DMS53 treated with DMSO at 0.1 percent for 48 hours (cell line): ENCODE data around the gene RGS5.

Source experiments
- DNase-seq: peaks from one replicate; lab custom pipeline; 2025; ENCODE audit not compliant: unreplicated experiment; lab: John Stamatoyannopoulos, UW

RGS5 gene

GRCh38 chr1:163147019-163147418 lies 55.7 kb downstream of the RGS5 start:
- no peak for DNase-seq

DNA sequence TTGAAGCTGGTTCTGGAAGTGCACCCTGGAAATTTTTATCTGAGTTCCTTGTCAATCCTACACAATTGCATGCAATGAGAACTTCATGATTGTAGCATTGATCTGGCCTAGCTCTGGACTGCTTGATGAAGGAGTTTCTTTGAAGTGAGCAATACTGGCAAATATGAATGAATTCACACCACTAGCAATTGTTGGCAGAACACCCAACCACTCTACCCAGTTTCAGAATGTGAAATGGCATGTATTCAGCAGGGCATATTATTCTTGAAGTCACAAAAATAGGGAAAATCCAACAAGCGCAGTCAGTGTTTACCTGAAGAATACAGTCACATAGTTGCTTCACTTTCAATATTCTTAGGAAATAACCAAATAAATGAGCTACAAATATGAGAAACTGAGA lies 57.3 kb downstream of the RGS5 start:
- DNase-seq, result no peak

GRCh38 chr1:163144418-163144817 lies 58.3 kb downstream of the RGS5 start:
- DNase-seq, result no peak

GRCh38 chr1:163142152-163142551 lies 60.6 kb downstream of the RGS5 start:
- no peak for DNase-seq

GRCh38 chr1:163141556-163141955 lies 61.2 kb downstream of the RGS5 start:
- DNase-seq, result no peak

DNA sequence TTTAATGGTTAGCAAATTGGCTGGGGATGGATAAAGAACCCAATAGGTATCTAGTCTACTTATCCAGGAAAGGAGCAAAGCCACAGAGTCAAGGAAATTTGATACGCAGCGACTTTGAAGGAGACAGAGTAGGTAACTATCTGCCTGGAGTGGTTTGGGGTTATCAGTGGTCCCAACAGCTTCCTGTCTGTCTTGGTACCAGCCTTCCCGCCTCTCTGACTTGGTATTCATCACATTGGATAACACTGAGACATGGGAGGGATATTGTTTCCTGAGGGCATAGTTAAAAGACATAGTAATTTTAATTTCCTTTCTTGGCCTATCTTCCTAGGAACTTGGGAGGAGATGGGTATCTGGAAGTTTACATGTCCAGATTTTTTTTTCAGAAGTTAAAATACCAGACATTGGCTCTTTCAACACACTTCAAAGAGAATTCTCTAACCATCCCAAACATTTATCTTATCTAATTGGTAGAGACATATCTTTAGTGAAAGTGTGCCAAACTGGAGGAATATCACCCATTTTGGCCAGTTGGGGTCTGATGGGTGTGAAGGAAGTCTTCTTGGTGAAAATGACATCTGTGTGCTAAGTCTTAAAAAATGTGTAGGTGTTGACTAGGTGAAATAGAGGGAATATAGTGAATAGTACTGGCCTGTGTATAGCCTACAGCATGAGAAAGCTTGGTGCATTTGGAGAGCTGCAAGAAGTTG lies 65.0 kb downstream of the RGS5 start:
- no peak for DNase-seq

GRCh38 chr1:163131981-163132380 lies 70.7 kb downstream of the RGS5 start:
- DNase-seq, result no peak

DNA sequence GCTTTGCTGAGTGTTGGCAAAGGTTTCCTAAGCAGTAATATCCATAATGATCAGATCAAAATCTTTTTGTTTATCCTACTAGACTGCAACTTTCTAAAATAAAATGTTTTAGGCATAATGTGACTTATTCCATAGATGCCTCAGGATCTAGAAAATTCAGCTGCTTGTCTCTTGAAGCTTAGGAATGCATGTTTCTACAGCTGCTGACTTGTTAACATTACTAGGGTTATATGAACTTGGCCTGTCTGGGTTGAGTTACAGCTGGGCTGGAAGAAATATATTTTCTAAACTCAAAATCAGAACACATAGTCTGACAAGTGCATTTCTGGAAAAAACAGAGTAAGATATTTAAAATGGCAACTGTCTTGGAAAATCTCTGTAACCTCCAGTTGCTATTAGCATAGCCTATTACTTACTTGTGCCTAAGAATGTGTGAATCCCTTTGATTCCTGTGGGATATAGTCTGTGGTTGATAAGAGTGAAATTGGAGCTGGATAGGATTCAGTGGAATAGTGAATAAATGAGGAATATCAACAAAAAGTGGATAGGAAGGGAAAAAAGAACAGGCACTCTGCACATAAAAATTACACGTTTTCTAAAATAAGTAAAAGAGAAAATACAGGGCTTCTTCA lies 72.4 kb downstream of the RGS5 start:
- no peak for DNase-seq

DNA sequence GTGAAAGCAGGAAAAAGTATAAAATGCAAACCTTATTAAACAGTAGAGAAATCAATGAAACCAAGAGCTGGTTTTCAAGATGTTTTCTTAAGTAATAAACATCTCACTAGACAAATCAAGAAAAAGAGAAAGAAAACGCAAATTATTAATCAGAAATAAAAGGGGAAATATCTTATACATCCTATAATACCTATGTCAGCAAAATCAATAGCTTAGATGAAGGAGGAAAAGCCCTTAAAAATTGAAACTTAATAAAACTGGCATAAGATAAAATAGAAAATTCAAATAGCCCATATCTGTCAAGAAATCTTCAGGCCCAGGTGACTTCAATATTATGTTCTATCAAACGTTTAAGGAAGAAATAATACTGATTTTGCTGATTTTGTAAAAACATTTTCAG lies 74.4 kb downstream of the RGS5 start:
- no peak for DNase-seq

DNA sequence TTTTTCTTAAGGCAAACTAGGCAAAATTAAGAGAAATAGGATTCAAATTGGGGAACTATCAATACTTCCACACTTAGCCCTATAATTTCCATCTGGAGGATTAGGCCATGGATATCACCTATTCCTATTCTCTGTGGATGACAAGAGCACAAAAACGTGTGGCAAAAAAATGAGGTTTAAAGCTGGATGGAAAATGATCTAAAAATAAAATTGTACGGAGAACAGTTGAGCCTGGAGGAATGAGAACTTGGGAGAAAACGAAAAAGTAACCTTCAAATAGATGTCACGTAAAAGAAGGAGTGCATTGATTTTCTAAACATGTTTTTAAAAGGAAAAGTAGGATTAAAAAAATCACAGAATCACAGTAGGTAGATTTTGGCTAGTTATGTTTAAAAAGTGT lies 77.9 kb downstream of the RGS5 start:
- no peak for DNase-seq

GRCh38 chr1:163120372-163120771 lies 82.3 kb downstream of the RGS5 start:
- DNase-seq, result no peak

DNA sequence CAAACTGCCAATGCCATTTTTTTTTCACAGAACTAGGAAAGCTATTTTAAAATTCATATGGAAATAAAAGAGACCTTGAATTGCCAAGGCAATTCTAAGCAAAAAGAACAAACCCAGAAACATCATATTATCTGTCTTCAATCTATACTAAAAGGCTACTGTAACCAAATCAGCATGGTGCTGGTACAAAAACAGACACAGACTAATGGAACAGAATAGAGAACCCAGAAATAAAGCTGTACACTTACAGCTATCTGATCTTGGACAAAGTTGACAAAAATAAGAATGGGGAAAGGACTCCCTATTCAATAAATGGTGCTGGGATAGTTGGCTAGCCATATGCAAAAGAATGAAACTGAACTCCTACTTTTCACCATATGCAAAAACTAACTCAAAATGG lies 83.0 kb downstream of the RGS5 start:
- no peak for DNase-seq

DNA sequence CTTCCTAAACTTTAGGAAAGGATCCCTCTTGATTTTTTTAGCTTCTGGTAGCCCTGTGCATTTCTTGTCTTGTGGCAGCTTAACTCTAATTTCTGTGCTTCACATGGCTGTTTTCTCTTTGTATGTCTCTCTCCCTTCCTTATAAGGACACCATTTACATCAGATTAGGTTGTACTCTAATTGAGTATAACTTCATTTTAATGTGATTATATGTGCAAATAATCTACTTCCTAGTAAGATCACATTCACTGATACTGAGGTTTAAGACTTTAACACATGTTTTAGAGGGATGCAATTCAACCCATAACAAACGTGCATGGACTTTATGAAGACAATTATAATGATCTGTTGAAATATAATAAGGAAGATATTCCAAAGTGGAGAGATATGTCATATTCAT lies 86.8 kb downstream of the RGS5 start:
- DNase-seq, result no peak

DNA sequence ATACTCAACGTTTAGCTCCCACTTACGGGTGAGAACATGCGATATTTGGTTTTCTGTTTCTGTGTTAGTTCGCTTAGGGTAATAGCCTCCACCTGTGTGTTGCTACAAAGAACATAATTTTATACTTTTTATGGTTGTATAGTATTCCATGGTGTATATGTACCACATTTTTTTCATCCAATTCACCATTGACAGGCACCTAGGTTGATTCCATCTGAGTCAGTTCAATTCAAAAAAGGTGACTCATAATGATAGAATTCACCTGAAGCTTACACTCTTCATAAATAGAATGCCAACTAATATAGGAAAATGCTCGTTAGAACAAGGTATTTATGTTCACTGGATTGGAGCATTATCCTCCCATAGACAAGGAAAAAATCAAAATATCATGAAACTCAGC lies 95.1 kb downstream of the RGS5 start:
- DNase-seq, result no peak

GRCh38 chr1:163106364-163106987 lies 96.2 kb downstream of the RGS5 start:
- no peak for DNase-seq

DNA sequence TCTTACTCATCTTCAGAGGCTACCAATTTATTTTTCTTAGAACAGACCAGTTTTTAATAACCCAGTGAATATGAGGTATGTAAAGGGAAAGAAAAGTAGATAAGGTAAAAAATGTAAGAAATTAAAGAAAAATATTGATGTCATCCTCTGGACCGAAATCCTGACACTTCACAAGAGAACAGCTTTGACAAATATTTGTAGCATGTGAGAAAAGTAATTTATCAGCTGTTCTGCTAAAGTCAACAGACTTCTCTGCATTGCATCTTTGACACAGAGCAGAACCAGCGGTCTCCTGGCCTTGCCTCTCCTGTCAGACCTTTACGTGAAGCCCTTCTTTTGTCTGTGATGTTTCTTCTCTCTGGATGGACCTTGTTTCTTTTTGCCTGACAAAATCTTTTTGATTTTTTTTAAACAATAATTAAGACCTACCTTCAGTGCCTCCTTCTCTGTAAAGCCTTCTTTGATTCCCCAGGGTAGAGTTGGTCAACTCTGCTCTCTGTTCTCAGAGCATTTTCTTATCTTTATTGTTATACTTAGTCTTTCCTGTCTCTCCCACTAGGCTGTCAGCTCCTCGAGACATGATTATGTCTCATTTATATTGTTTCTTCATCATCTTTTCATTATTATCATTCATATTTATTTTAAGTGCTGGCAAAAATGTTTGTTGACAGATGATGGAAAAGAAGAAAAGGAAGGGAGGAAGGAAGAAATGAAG lies 98.2 kb downstream of the RGS5 start:
- no peak for DNase-seq

GRCh38 chr1:163102590-163102989 lies 100.1 kb downstream of the RGS5 start:
- DNase-seq, result no peak

DNA sequence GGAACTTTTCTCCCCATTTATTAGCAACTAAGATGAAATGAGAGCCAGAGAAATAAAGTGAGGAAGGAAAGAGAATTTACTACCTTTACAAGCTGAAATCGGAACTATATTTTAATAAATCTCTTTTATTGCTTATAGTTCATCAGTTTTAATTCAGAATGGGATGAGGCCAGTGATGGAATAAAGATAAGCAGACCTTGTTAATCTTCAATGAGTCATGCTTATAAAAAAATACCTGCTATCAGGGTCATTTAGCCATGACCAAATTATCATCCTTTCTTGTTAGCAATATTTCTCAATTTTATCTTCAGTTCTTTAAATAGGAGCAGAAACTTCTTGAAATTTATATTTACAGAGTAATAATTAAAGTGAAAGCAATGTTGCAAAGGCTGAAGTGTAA lies 107.5 kb downstream of the RGS5 start:
- no peak for DNase-seq

DNA sequence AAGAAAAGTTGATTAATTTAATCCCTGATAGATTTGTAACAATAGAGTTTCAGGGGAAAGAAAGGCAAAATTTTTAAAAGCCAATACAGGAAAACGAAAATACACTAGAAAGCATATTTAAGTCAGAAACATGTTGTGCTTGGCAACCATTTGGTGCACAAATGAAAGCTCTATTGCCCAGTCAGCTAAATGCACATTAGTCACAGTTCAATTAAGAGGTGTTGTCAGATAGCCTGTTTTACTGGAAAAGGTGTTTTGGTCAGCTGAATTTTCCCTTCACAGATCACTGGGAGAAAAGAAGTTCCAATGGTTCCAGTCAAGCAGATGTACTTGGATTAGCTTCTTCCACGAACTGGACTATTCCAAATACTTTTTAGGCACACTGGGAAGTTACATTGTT lies 108.1 kb downstream of the RGS5 start:
- no peak for DNase-seq

GRCh38 chr1:163094182-163094581 lies 108.5 kb downstream of the RGS5 start:
- no peak for DNase-seq

GRCh38 chr1:163093579-163093978 lies 109.1 kb downstream of the RGS5 start:
- DNase-seq, result no peak

- DNase-seq, result no peak
Measured at GRCh38 chr1:163093169-163093568, 109.5 kb downstream of the RGS5 start.
